Measurements from ENCODE around the gene ADAMTS2. TPM values are rescaled to one million over a fixed set of nuclear protein-coding genes. Genes with fewer than 3 reads are reported as not detected.

The ADAMTS2 gene
- total RNA-seq, 1 donor from 2014 or later: 0.78 TPM

DNA sequence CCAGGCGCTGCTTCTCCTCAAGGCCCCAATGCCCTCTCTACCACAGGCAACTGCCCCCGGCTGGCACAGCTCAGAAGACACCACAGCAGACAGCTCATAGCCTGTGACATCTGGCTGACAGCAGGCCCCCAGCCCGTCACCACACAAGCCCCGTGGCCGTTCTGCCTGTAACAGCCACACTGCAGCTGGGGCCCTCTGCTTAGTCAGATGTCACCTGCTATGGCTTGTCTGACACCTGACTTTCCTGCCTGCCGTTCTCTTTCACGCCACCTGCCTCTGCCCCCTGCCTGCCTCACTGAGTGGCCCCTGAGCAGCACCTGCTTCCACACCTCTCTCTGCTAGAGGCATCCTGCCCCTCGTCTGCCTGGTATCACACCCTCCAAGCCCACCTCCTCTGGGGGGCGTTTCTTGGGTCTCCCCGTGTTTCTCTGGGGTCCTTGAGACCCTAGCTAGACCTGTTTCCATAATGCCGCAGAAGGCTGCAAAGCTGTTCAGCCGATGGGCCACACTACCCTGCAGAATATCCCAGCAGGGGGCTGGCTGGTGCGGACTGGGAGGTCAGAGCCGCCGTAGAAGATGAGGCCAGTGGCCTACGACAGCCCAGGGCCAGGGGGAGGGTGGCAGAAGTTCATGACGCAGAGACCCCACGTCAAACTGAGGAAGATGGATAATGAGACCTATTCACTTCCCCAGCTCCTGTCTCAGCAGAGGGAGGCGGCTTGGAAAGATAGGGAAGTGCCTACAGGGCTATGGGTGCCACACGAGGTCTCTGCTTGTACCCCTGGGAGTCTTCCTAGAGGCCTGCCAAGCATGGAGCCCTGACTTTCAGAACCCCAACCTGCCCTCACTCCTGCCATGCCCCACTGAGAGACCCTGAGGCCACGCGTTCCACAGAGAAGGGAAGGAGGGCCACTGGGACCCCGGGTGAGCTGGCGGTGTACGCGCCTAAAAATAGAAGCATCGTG, 190.0 kb downstream of the ADAMTS2 start:
- DNase-seq: no peak

GRCh38 chr5:179154346-179154990, 190.8 kb downstream of the ADAMTS2 start:
- DNase-seq: no peak

- DNase-seq: no peak
These were observed 191.3 kb downstream of the ADAMTS2 start for GRCh38 chr5:179153921-179154345.

GRCh38 chr5:179153341-179153901, 191.8 kb downstream of the ADAMTS2 start:
- DNase-seq: no peak

GRCh38 chr5:179152941-179153340, 192.3 kb downstream of the ADAMTS2 start:
- no peak for DNase-seq

- DNase-seq: no peak
These were observed 192.9 kb downstream of the ADAMTS2 start for GRCh38 chr5:179152144-179152895.

DNA sequence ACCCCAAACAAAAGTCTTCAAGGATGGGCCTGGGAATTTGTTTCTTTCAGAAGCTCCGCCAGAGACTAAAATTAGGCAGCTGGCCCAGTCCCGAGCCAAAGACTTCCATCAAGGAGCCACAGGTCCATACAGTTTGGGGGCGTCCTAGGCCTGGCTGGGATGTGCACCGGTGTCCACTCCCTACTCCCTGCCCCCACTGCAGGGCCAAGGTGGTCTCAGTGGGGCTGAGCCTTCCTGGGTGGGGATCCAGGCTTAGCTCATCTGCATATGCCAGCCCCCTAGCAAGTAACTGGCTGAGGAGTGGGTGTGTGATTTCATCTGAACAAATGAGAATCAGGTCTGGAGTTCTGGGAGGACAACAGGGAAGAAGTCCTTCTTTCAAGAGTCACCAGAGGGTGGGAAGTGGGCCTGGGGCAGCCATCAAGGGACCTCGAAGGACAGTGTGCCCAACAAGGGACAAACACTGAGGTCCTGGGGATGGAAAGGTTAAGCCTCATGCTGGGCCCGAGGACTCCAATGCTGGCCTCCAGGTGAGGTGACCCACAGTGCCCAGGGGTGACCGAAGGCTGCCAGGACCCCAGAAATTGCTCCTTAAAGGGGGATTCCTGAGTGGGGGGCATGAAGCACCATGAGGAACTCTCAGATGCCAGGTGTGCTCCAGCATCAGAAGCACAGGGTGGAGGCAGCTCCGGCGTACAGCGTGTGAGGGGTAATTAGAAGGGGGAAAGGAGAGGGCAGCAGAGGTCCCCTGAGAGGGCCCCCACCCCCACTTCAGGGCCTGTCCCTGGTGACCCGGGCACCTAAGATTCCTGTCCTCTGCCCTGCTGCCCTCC, 193.8 kb downstream of the ADAMTS2 start:
- no peak for DNase-seq

DNA sequence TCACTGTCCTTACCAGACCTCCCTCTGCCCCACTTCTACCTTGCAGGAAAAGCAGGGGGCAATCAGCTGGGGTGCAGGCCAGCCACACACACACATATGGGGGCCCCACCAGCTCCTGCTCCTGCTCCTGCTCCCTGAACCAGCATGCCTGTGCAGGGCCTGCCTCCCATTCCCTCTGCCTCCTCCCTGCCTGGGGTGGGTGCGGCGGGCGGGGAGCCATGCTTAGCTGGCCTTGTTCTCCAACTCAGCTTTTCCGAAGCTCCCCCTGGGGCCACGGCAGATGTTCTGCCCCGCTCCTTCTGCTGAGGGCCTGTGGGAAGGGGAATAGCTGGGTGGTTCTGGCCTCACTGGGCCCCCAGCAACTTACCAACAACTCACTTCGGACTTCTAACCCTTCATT, 195.2 kb downstream of the ADAMTS2 start:
- no peak for DNase-seq

- no peak for DNase-seq
These were observed 196.0 kb downstream of the ADAMTS2 start for GRCh38 chr5:179149278-179149677.

GRCh38 chr5:179148703-179149170, 196.5 kb downstream of the ADAMTS2 start:
- DNase-seq: no peak

GRCh38 chr5:179147991-179148702, 197.1 kb downstream of the ADAMTS2 start:
- DNase-seq: no peak

GRCh38 chr5:179146277-179146676, 199.0 kb downstream of the ADAMTS2 start:
- no peak for DNase-seq

DNA sequence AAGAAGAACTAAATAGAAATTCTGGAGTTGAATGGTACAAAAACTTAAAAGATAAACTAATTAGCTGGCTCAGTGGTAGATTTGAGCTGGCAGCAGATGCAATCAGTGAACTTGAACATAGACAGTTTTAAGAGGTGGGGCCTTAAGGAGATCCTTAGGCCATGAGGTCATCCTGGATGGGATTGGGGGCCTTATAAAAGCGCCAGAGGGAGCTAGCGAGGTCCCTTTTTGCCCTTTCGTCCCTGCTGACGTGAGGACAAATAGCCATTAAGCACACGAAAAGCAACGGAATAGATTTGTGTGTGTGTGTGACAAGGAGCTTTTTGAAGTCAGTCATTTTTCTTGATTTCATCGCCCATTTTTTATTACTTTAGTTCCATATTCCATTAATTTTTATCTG, 201.8 kb downstream of the ADAMTS2 start:
- no peak for DNase-seq

GRCh38 chr5:179142434-179143198, 202.6 kb downstream of the ADAMTS2 start:
- no peak for DNase-seq

DNA sequence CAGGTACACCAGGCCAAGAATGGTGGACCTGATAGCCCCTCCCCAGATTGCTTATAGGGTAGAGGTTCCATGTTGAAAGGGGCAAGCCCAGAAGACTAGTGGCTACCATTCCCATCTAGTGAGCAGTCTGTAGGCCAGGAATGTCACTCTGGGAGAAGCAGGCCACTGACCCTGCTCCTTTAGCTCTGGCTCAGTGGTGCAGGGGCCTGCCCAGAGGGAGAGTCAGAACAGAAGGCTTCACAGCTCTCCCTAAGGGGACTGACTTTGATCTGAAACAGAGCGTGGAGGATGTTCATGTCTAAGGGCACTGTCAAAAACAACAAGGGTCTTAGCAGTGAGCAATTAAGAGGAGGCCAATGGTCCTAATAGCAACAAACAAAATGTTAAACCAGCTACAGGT, 203.4 kb downstream of the ADAMTS2 start:
- no peak for DNase-seq

- DNase-seq: no peak
These were observed 205.0 kb downstream of the ADAMTS2 start for GRCh38 chr5:179140293-179140692.

DNA sequence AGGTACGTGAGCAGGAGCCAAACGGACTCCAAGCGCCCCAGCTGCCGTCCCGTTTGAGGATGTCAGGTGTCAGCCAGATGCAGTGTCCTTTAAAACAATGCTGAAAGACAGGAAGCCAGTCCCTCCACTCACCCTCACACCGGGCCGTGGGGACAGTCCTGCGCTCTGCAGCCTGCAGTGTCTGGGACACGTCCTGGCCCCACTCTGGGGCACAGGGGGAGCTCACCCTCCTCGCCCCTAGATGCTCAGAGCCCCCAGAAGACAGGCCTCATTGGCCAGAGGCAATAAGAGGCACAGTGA, 205.4 kb downstream of the ADAMTS2 start:
- no peak for DNase-seq

GRCh38 chr5:179139111-179139935, 205.9 kb downstream of the ADAMTS2 start:
- DNase-seq: no peak

GRCh38 chr5:179138568-179138925, 206.7 kb downstream of the ADAMTS2 start:
- DNase-seq: no peak

Data from occipital lobe (tissue), 2 donors.